Measurements from ENCODE around the gene SMAD2. TPM values are rescaled to one million over a fixed set of nuclear protein-coding genes. Genes with fewer than 3 reads are reported as not detected.

The SMAD2 gene
- total RNA-seq, 6 experiments from 2014 or later: 31.2 to 46.1 (median 36.0) TPM

- Histone ChIP-seq H3K4me3 (no peak overlapping the region), H3K4me1 (peaks cover 0 to 15% (median 0%) of the 10 kb centered on the region in 4 donors), H3K27me3 (no peaks in the 10 kb centered on the region), H3K27ac (no peak overlapping the region), H3K36me3 (no peaks in the 10 kb centered on the region), H3K9me3 (no peaks in the 10 kb centered on the region)
- intact Hi-C loops (cut with DNase I): no loop called here
- no peak for ATAC-seq
- no peak for DNase-seq
- TF ChIP-seq, protein P1, sequence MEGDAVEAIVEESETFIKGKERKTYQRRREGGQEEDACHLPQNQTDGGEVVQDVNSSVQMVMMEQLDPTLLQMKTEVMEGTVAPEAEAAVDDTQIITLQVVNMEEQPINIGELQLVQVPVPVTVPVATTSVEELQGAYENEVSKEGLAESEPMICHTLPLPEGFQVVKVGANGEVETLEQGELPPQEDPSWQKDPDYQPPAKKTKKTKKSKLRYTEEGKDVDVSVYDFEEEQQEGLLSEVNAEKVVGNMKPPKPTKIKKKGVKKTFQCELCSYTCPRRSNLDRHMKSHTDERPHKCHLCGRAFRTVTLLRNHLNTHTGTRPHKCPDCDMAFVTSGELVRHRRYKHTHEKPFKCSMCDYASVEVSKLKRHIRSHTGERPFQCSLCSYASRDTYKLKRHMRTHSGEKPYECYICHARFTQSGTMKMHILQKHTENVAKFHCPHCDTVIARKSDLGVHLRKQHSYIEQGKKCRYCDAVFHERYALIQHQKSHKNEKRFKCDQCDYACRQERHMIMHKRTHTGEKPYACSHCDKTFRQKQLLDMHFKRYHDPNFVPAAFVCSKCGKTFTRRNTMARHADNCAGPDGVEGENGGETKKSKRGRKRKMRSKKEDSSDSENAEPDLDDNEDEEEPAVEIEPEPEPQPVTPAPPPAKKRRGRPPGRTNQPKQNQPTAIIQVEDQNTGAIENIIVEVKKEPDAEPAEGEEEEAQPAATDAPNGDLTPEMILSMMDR (IDR thresholded peaks at IDR 0.05): no peak
- no peak for TF ChIP-seq POLR2A (IDR thresholded peaks at IDR 0.05)
- WGBS (ENCODE audit: insufficient coverage, low coverage, low lambda C conversion rate, missing lambda C conversion rate): 97% methylated on average over 4 of the region's 5 CpGs
Measured at GRCh38 chr18:47899107-47899840, 31.2 kb downstream of the SMAD2 start.

- H3K4me3 ChIP-seq: no peak overlapping the region
- H3K9me3 ChIP-seq: no peaks in the 10 kb centered on the region
- ATAC-seq: peak in 1 of 4 donors; percentile 26
- no peaks in the 10 kb centered on the region for H3K36me3 ChIP-seq
- WGBS (ENCODE audit: insufficient coverage, low coverage, low lambda C conversion rate, missing lambda C conversion rate): 45% methylated on average over 2 of the region's 2 CpGs
- intact Hi-C loops (cut with DNase I): no loop called here
- no peak for TF ChIP-seq POLR2A (IDR thresholded peaks at IDR 0.05)
- TF ChIP-seq, protein P1 (IDR thresholded peaks at IDR 0.05): no peak
- DNase-seq: no peak
- H3K4me1 ChIP-seq: peaks cover 0 to 15% (median 0%) of the 10 kb centered on the region in 4 donors
- H3K27ac ChIP-seq: no peak overlapping the region
- no peaks in the 10 kb centered on the region for H3K27me3 ChIP-seq
Measured at GRCh38 chr18:47898696-47899095, 31.8 kb downstream of the SMAD2 start.

GRCh38 chr18:47898055-47898454 lies 32.4 kb downstream of the SMAD2 start:
- H3K27ac ChIP-seq: no peak overlapping the region
- no peak overlapping the region for H3K4me3 ChIP-seq
- H3K27me3 ChIP-seq: no peaks in the 10 kb centered on the region
- no peak for TF ChIP-seq POLR2A (IDR thresholded peaks at IDR 0.05)
- TF ChIP-seq, protein P1 (IDR thresholded peaks at IDR 0.05): no peak
- intact Hi-C loops (cut with DNase I): no loop called here
- ATAC-seq (no peak), DNase-seq (no peak)
- H3K9me3 ChIP-seq: no peaks in the 10 kb centered on the region
- peaks cover 0 to 15% (median 0%) of the 10 kb centered on the region in 4 donors for H3K4me1 ChIP-seq
- H3K36me3 ChIP-seq: no peaks in the 10 kb centered on the region
- WGBS (ENCODE audit: insufficient coverage, low coverage, low lambda C conversion rate, missing lambda C conversion rate): 31% methylated on average over 3 of the region's 3 CpGs

- peaks cover 0 to 15% (median 0%) of the 10 kb centered on the region in 4 donors for H3K4me1 ChIP-seq
- intact Hi-C loops (cut with DNase I): no loop called here
Measured at GRCh38 chr18:47895565-47896250, 34.8 kb downstream of the SMAD2 start.

More at GRCh38 chr18:47895565-47896250, 34.8 kb downstream of the SMAD2 start:
- 86% methylated on average over 2 of the region's 2 CpGs for WGBS (ENCODE audit: insufficient coverage, low coverage, low lambda C conversion rate, missing lambda C conversion rate)
- H3K27ac ChIP-seq: no peak overlapping the region
- ATAC-seq: no peak
- no peak for TF ChIP-seq POLR2A (IDR thresholded peaks at IDR 0.05)
- TF ChIP-seq, protein P1 (IDR thresholded peaks at IDR 0.05): no peak
- H3K27me3 ChIP-seq: no peaks in the 10 kb centered on the region
- H3K9me3 ChIP-seq: no peaks in the 10 kb centered on the region
- H3K4me3 ChIP-seq: no peak overlapping the region
- DNase-seq: no peak
- no peaks in the 10 kb centered on the region for H3K36me3 ChIP-seq

Data from right lobe of liver (tissue), 6 donors.